Mesodermal cell (in vitro differentiated cells): ENCODE measurements around the gene EFTUD2.
A peak's percentile ranks its signal among the peaks of the same experiment; 100 is the strongest.

Experiments used
- H3K27ac ChIP-seq: 2 replicates; pipeline ENCODE4 v1.7.0; 2013; ENCODE audit warnings: mild to moderate bottlenecking, low read depth, low read length, moderate library complexity; ENCODE audit not compliant: severe bottlenecking
- H3K36me3 ChIP-seq: 2 replicates; pipeline ENCODE4 v1.7.1; 2013; ENCODE audit warnings: mild to moderate bottlenecking, low read length, moderate library complexity; ENCODE audit not compliant: control insufficient read depth, insufficient read depth
- H3K4me1 ChIP-seq: one replicate; pipeline ENCODE4 v1.7.1; 2013; ENCODE audit warnings: mild to moderate bottlenecking, low read length; ENCODE audit not compliant: insufficient read depth, control insufficient read depth, poor library complexity, severe bottlenecking
- H3K4me3 ChIP-seq: 2 replicates; pipeline ENCODE4 v1.7.0; 2013; ENCODE audit warnings: low read length, control low read depth, mild to moderate bottlenecking; ENCODE audit not compliant: insufficient read depth, poor library complexity, severe bottlenecking; ENCODE audit errors: extremely low read depth
- H3K9me3 ChIP-seq: 2 replicates; pipeline ENCODE4 v1.7.1; 2013; ENCODE audit warnings: mild to moderate bottlenecking, low read length, moderate library complexity; ENCODE audit not compliant: control insufficient read depth
- WGBS, 2 experiments: methylation state at CpG; one replicate each; pipeline ENCODE4 v1.1.5; 2013; ENCODE audit warnings: missing lambda C conversion rate in 2 of 2; ENCODE audit not compliant: insufficient coverage in 2 of 2; 5-methylcytosine and 5-hydroxymethylcytosine counted together

Gene EFTUD2

DNA sequence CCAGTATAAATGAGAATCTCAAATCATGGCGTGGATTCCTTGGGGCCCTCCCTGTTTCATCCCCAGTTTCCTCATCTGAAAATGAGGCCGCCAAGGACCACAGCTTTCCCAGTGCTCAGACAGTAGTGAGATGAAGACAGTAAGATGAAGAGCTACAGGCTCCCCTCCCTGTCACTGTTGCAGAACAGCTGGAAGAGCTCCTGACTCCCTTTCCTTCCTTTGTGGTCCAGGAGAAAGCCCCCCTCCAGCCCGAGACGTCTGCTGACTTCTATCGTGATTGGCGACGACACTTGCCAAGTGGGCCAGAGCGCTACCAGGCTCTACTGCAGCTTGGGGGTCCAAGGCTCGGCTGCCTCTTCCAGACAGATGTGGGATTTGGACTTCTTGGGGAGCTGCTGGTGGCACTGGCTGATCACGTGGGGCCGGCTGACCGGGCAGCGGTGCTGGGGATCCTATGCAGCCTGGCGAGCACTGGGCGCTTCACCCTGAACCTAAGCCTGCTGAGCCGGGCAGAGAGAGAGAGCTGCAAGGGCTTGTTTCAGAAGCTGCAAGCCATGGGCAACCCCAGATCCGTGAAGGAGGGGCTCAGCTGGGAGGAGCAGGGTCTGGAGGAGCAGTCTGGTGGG is 3.0 kb upstream of the EFTUD2 start:
- no peaks in the 10 kb centered on the region for H3K36me3 ChIP-seq
- no peak overlapping the region for H3K4me3 ChIP-seq
- no peaks in the 10 kb centered on the region for H3K9me3 ChIP-seq
- H3K4me1 ChIP-seq, result peaks cover 44% of the 10 kb centered on the region
- WGBS, 2 experiments, result 88 to 89% methylated on average over 15 of the region's 17 CpGs
- no peak overlapping the region for H3K27ac ChIP-seq

DNA sequence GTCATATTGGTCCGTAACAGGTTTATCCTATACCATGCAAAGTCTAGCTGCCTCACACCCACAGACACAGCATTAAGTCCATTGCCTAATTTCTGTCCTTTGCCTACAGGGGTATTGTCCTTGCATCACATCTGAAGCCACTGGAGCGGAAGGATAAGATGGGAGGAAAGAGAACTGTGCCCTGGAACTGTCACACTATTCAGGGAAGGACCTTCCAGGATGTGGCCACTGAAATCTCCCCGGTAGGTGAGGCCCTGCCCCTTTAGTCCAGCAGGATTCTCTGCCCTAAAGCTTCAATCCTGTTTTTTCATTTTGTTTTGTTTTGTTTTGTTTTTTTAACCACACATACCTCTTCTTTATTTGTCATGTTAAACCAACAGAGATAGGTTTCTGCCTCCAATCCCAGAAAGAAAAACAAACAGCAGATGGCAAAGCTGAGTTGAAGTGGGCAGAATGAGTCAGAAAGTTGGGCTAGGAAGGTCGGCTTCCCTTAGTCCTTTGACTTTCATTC is 2.2 kb upstream of the EFTUD2 start:
- Histone ChIP-seq H3K4me3 (no peak overlapping the region), H3K4me1 (peaks cover 42% of the 10 kb centered on the region), H3K27ac (peak overlapping the region; percentile 29), H3K9me3 (no peaks in the 10 kb centered on the region), H3K36me3 (no peaks in the 10 kb centered on the region)
- 85% methylated on average over 2 of the region's 4 CpGs; no CpG with 5 or more reads in 1 of the 2 experiments for WGBS, 2 experiments

DNA sequence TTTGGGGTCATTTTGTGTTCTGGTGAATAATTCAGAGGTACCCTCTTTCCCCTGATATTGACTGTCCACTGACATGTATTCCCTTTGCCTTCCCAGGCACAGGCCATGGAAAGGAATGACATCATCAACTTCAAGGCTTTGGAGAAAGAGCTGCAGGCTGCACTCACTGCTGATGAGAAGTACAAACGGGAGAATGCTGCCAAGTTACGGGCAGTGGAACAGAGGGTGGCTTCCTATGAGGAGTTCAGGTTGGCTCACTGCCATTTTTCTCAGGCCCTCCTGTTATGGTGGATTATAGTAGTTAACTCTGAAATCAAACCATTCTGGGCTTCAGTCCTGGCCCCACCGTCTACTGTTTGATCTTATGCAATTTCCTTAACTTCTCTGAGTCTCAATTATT is 1.6 kb upstream of the EFTUD2 start:
- 80 to 85% methylated on average over 2 of the region's 3 CpGs for WGBS, 2 experiments
- Histone ChIP-seq H3K9me3 (no peaks in the 10 kb centered on the region), H3K4me3 (no peak overlapping the region), H3K27ac (no peak overlapping the region), H3K36me3 (peaks cover 4% of the 10 kb centered on the region), H3K4me1 (peaks cover 36% of the 10 kb centered on the region)

DNA sequence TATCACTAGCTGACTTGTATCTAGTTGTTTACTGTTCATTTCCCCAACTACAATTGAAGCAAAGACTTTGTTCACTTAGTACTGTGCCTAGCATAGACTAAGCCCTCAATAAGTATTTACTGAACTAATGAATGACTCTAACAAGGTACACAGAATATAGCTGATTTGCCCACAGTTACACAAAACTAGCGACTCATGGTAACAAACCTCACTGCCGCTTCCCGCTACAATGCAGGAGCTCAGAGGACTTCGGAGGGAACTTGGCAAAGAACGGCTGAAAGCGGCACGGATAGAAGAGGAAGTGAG is 524 bp downstream of the EFTUD2 start:
- no peaks in the 10 kb centered on the region for H3K9me3 ChIP-seq
- H3K4me3 ChIP-seq, result peak overlapping the region; percentile 78
- peaks cover 23% of the 10 kb centered on the region for H3K36me3 ChIP-seq
- H3K27ac ChIP-seq, result peak overlapping the region; percentile 100
- WGBS, 2 experiments, result 0% methylated on average over 6 of the region's 7 CpGs
- peaks cover 27% of the 10 kb centered on the region for H3K4me1 ChIP-seq

DNA sequence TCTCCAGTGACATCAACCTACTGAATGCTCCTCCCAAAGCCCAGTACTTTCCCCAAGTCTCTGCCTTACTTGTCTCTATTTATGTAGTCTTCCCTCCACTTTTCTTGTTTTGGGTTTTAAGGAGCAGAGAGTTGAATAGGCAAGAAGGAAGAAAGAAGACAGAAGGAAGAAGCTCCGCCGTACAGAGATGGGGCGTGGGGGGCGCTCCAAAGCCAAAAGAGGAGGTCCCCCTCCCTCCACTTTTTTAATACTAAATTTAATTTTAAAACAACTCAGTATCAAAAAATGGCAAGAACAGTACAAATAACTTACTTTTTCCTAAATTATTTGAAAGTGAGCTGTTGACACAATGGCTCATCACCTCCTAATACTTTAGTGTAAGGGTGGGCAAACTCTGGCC is 4.6 kb downstream of the EFTUD2 start:
- H3K27ac ChIP-seq, result no peak overlapping the region
- no peak overlapping the region for H3K4me3 ChIP-seq
- H3K36me3 ChIP-seq, result peaks cover 55% of the 10 kb centered on the region
- no peaks in the 10 kb centered on the region for H3K9me3 ChIP-seq
- peaks cover 5% of the 10 kb centered on the region for H3K4me1 ChIP-seq
- no CpG with 5 or more reads among the region's 4 CpGs for WGBS, 2 experiments

DNA sequence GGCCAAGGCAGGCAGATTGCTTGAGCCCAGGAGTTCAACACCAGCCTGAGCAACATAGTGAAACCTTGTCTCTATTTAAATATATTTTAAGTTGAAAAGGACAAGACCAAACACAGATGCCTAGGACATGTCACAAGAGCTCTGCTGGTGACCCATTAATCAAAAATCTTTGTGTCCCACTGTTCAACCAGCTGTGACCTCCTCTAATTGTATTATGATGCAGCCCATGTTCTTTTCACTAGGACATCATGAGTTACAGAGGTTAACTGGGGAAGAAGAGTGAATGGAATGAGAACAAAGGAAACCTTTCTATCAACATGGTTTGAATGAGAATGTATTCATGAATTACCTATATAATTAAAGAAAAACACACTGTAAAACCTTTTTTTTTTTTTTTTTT is 7.0 kb downstream of the EFTUD2 start:
- H3K36me3 ChIP-seq, result peaks cover 66% of the 10 kb centered on the region
- H3K4me1 ChIP-seq, result no peaks in the 10 kb centered on the region
- no peak overlapping the region for H3K4me3 ChIP-seq
- H3K27ac ChIP-seq, result no peak overlapping the region
- H3K9me3 ChIP-seq, result no peaks in the 10 kb centered on the region

DNA sequence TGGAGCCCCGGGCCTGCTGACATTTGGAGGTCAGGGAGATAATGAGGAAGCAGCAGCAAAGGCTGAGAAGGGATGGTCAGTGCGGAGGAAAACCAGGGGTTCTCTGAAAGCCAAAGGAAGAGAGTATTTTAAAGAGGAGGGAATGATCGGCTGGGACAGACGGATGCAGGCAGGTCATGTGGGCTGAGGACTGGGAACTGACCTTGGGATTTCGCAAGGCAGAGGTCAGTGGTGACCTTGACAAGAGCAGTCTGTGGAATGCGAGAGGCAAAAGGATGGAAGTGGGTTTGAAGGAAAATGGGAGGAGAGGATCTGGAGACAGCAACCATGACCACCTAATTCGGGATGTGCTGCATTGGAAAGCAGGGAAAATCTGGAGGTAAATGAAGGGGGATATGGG is 10.2 kb downstream of the EFTUD2 start:
- Histone ChIP-seq H3K4me1 (no peaks in the 10 kb centered on the region), H3K36me3 (peaks cover 79% of the 10 kb centered on the region)

DNA sequence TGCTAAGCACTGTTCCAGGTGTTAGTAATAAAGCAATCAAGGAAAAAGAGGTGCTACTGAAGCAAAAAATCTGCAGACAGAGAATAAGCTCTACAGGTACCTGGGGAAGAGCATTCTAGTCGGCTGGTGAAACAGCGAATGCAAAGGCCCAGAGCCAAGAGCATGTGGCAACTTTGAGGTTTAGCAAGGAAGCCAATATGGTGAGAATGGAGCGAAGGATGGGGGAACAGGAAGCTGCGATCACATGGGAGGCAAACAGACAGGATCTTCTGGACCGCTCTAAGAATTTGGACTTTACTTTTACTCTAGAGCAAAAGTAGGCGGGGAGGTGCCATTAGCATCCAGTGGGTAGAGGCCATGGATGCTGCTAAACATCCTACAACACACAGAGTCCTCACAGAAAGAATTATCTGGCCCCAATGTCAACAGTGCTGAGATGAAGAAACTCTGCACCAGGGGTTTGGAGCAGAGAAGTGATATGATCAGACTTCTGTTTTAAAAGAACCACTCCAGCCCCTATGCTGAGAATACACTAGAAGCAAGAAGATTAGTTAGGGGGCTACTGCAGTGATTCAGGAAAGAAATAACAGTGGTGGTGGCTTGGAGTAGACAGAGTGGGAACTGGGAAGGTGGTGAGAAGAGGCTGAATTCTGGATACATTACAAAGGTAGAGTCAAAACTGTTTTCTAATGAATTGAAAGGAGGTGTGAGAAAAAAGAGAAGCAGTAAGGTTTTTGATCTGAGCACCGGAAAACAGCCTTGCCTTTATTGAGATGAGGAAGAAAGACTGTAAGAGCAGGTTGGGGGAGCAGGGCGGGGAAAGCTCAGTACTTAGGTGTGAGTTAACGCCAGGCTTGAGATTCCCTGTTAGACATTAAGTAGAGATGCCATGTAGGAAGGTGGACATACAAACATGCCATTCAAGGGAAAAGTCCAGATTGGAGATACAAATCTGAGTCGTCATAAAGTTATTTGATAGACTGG is 11.0 kb downstream of the EFTUD2 start:
- Histone ChIP-seq H3K36me3 (peaks cover 80% of the 10 kb centered on the region), H3K27ac (no peak overlapping the region), H3K9me3 (no peaks in the 10 kb centered on the region), H3K4me3 (no peak overlapping the region), H3K4me1 (no peaks in the 10 kb centered on the region)
- WGBS, 2 experiments, result 95 to 96% methylated on average over 8 of the region's 10 CpGs

More for the DNA sequence above, 10.2 kb downstream of the EFTUD2 start:
- Histone ChIP-seq H3K27ac (no peak overlapping the region), H3K9me3 (no peaks in the 10 kb centered on the region), H3K4me3 (no peak overlapping the region)
- WGBS, 2 experiments, result 93 to 100% methylated on average over 7 of the region's 7 CpGs

DNA sequence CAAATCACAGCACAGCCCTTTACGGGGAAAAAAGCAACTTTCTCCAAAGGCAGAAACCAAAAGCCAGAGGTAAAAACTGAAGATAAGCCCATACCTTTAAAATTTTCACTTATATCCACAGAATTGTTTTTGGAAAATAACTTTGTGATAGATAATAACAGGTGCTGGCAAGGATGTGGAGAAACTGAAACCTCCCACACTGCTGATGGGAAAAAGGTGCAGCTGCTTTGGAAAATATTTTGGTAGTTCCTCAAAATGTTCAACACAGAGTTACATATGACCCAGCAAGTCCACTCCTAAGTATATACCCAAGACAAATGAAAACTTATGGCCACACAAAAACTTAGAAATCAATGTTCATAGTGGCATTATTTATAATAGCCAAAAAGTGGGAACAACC is 12.2 kb downstream of the EFTUD2 start:
- Histone ChIP-seq H3K27ac (no peak overlapping the region), H3K4me3 (no peak overlapping the region), H3K9me3 (no peaks in the 10 kb centered on the region), H3K36me3 (peaks cover 80% of the 10 kb centered on the region), H3K4me1 (no peaks in the 10 kb centered on the region)
- no CpG with 5 or more reads among the region's 1 CpG for WGBS, 2 experiments

DNA sequence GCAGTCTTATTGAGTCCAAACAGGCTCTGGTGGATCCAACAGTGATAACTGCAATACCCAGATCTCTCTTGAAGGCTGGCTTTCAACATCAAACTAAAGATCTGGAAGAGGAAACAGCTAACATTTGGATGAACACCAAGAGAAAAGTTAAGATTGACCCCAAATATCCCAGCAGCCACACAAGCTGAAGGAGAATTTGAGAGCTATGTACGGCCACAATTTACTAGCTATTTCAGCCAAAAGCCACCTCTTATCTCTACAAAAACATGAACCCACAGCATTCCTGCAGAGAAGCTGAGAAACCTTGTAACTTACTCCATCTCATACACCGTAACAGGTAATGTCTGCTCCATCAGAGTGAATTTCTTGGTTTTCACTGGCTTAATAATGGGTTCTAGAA is 14.3 kb downstream of the EFTUD2 start:
- Histone ChIP-seq H3K27ac (no peak overlapping the region), H3K36me3 (peaks cover 80% of the 10 kb centered on the region), H3K4me1 (no peaks in the 10 kb centered on the region), H3K9me3 (no peaks in the 10 kb centered on the region), H3K4me3 (no peak overlapping the region)
- 88% methylated on average over 1 of the region's 2 CpGs; no CpG with 5 or more reads in 1 of the 2 experiments for WGBS, 2 experiments

DNA sequence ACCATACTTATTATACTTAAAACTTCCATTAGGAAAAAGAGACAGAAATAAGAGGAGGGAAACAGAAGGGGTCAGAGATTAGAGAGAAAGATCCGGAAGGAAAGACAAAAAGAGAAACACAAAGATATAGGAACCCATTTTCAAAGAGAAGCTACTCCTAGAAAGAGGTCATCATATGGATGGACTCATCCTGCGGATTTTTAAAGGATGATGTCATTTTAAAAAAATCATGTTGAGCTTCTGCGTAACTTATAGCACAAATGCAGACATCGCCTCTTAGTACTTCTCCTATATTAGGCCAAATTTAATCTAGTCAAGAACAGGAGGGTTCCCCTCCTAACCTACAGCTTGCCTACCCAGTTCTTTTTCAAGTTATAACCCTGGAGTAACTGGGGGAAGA is 18.1 kb downstream of the EFTUD2 start:
- Histone ChIP-seq H3K36me3 (peaks cover 85% of the 10 kb centered on the region), H3K9me3 (no peaks in the 10 kb centered on the region), H3K4me1 (no peaks in the 10 kb centered on the region), H3K4me3 (no peak overlapping the region), H3K27ac (no peak overlapping the region)
- 92 to 100% methylated on average over 1 to 2 of the region's 4 CpGs for WGBS, 2 experiments
